Pancreas (tissue), 10 donors: ENCODE measurements around the gene AJAP1. TPM values are rescaled to one million over a fixed set of nuclear protein-coding genes. Genes with fewer than 3 reads are reported as not detected.

ENCODE experiments used
- ATAC-seq, 4 donors: fragments of 200-7000 bp; cut with Tn5 transposase; one replicate each; pipeline versions ENCODE4 v1.8.0 to v1.9.1; 2020; ENCODE audit warnings: mild to moderate bottlenecking in 4 of 4, moderate library complexity in 4 of 4
- DNase-seq, 6 donors: peaks; one replicate each; pipeline ENCODE4 v3.0.0-alpha.2; 2020
- FAIRE-seq: peaks from 2 replicates; lab custom pipeline; 2012; peaks lifted over from hg19 to GRCh38; lab: Jason Lieb, UNC
- H3K27ac ChIP-seq, 4 donors: fragments of 200-600 bp; sonication (generic); 1 replicate in 3 of 4; 2 replicates in 1 of 4; pipeline versions ENCODE4 v1.5.0 to v1.8.0; 2020
- H3K27me3 ChIP-seq, 4 donors: fragments of 200-600 bp; one replicate each; pipeline ENCODE4 v1.8.0; 2021
- H3K36me3 ChIP-seq, 3 donors: fragments of 200-600 bp; sonication (generic) in 1 of 3; one replicate each; pipeline versions ENCODE4 v1.5.0 to v1.8.0; 2020 to 2021
- H3K4me1 ChIP-seq, 3 donors: fragments of 200-600 bp; one replicate each; pipeline ENCODE4 v1.8.0; 2021
- H3K4me3 ChIP-seq, 4 donors: fragments of 200-600 bp; sonication (generic) in 2 of 4; one replicate each; pipeline versions ENCODE4 v1.5.0 to v1.8.0; 2020 to 2021
- H3K9me3 ChIP-seq, 4 donors: fragments of 200-600 bp; one replicate each; pipeline ENCODE4 v1.8.0; 2021
- CTCF ChIP-seq, 4 donors: fragments of 200-600 bp; sonication (generic) in 3 of 4; IDR thresholded peaks; one replicate each; pipeline versions ENCODE4 v1.5.0 to v1.8.0; 2021; ENCODE audit warnings: antibody characterized with exemption in 4 of 4
- WGBS, 2 donors: extraction: QIAGEN DNeasy Blood & Tissue Kit; methylation state at CpG; one replicate each; pipeline ENCODE4 v1.1.7; 2013; 5-methylcytosine and 5-hydroxymethylcytosine counted together
- intact Hi-C, 3 donors: fragments of 100-400 bp; cut with DNase I; formaldehyde crosslinking; loops; one replicate each; pipeline versions ENCODE4 v1.11.1 to v1.14.2; 2022
- polyA plus RNA-seq, 2 donors: library from polyadenylated mRNA; stranded (reverse); fragments of 200-250 nt; gene quantifications; one replicate each; pipeline ENCODE4 v1.2.3, GENCODE V29; 2013
- total RNA-seq, 6 donors: library from RNA; stranded (reverse); fragmentation: NEBNext Ultra II Directional in 4 of 6; extraction: Animal tissue kit (Norgen Biotek cat#: 25700) in 4 of 6; gene quantifications; one replicate each; pipeline versions ENCODE4 v1.2.1 to v1.2.4, GENCODE V29; 2021 to 2023
- donor health status: healthy with polysubstance abuse.
- donor health status: DM: no; HTN: no; CAD: no; lungs with moderate emphysema.
- donor health status: DM: no; HTN: no; CAD: no.
- donor health status: control.
- donor health status: control.
- donor health status: Bipolar disorder and iron deficiency.
- donor health status: DM: yes; HTN: yes; CAD: no.
- donor health status: DM: no; HTN: no; CAD: no.
- donor health status: DM: no; HTN: no; CAD: no.
- donor health status: DM: yes; HTN: yes; CAD: no.

AJAP1 gene
- total and polyA plus RNA-seq, 8 donors = 0.38 to 4.3 (median 2.2) TPM

GRCh38 chr1:4650481-4650880 is 3.9 kb upstream of the AJAP1 start:
- H3K27ac ChIP-seq = no peak overlapping the region
- H3K9me3 ChIP-seq = no peaks in the 10 kb centered on the region
- FAIRE-seq = no peak
- no peak for ATAC-seq
- no peaks in the 10 kb centered on the region for H3K4me1 ChIP-seq
- no peak overlapping the region for H3K4me3 ChIP-seq
- H3K27me3 ChIP-seq = peaks cover 0 to 14% (median 0%) of the 10 kb centered on the region in 4 donors
- no peak for DNase-seq
- TF ChIP-seq CTCF (IDR thresholded peaks at IDR 0.05) = no peak
- H3K36me3 ChIP-seq = no peaks in the 10 kb centered on the region
- 47 to 52% methylated on average over 8 of the region's 8 CpGs for WGBS, 2 donors
- intact Hi-C loops = loop anchor here in 2 of 3 donors (10.0 kb wide), 1 partner anchor 1094 kb away; no protein-coding TSS in a partner anchor

GRCh38 chr1:4650981-4651380 is 3.4 kb upstream of the AJAP1 start:
- Histone ChIP-seq H3K9me3 (no peaks in the 10 kb centered on the region), H3K27me3 (peaks cover 0 to 16% (median 0%) of the 10 kb centered on the region in 4 donors), H3K27ac (no peak overlapping the region), H3K36me3 (no peaks in the 10 kb centered on the region), H3K4me1 (no peaks in the 10 kb centered on the region), H3K4me3 (no peak overlapping the region)
- FAIRE-seq (no peak), DNase-seq (no peak), ATAC-seq (no peak)
- 68 to 71% methylated on average over 8 of the region's 8 CpGs for WGBS, 2 donors
- no peak for TF ChIP-seq CTCF (IDR thresholded peaks at IDR 0.05)
- intact Hi-C loops = loop anchor here in 2 of 3 donors (10.0 kb wide), 1 partner anchor 1094 kb away; no protein-coding TSS in a partner anchor

- H3K27me3 ChIP-seq = peaks cover 0 to 23% (median 0%) of the 10 kb centered on the region in 4 donors
- no peak overlapping the region for H3K27ac ChIP-seq
- H3K9me3 ChIP-seq = no peaks in the 10 kb centered on the region
- TF ChIP-seq CTCF (IDR thresholded peaks at IDR 0.05) = peak; percentile 95 to 99 (median 97)
- H3K4me3 ChIP-seq = no peak overlapping the region
- no peaks in the 10 kb centered on the region for H3K36me3 ChIP-seq
- intact Hi-C loops = loop anchor here in 2 of 3 donors (10.0 kb wide), 1 partner anchor 1092 kb away; no protein-coding TSS in a partner anchor
- FAIRE-seq (no peak), ATAC-seq (peak; percentile 74 to 88 (median 86)), DNase-seq (peak; percentile 28 to 89 (median 69))
- no peaks in the 10 kb centered on the region for H3K4me1 ChIP-seq
- WGBS, 2 donors = 15 to 21% methylated on average over 25 to 31 of the region's 31 CpGs
Measured at GRCh38 chr1:4652631-4653327, 1.6 kb upstream of the AJAP1 start.

GRCh38 chr1:4653328-4653660 is 1.1 kb upstream of the AJAP1 start:
- Histone ChIP-seq H3K9me3 (no peaks in the 10 kb centered on the region), H3K36me3 (no peaks in the 10 kb centered on the region), H3K4me1 (no peaks in the 10 kb centered on the region), H3K4me3 (no peak overlapping the region), H3K27me3 (peaks cover 0 to 27% (median 0%) of the 10 kb centered on the region in 4 donors), H3K27ac (no peak overlapping the region)
- WGBS, 2 donors = 35 to 36% methylated on average over 8 to 9 of the region's 9 CpGs
- ATAC-seq (no peak), DNase-seq (peak in 1 of 6 donors; percentile 28), FAIRE-seq (no peak)
- intact Hi-C loops = loop anchor here in 2 of 3 donors (10.0 kb wide), 1 partner anchor 1092 kb away; no protein-coding TSS in a partner anchor
- TF ChIP-seq CTCF (IDR thresholded peaks at IDR 0.05) = no peak
